Astrocyte (in vitro differentiated cells and primary cell): ENCODE results near the gene SYCE1L. TPM values are rescaled to one million over a fixed set of nuclear protein-coding genes. Genes with fewer than 3 reads are reported as not detected.

ENCODE experiments used
- DNase-seq: peaks from one replicate; pipeline ENCODE4 v3.0.0-alpha.2; 2010; ENCODE audit warnings: low read depth
- FAIRE-seq: peaks from 2 replicates; lab custom pipeline; 2011; peaks lifted over from hg19 to GRCh38; lab: Jason Lieb, UNC
- H2AFZ ChIP-seq: 2 replicates; pipeline ENCODE4 v1.6.0; 2012; ENCODE audit warnings: low read depth, low read length, inconsistent platforms
- H3K27ac ChIP-seq: 2 replicates; pipeline ENCODE4 v1.5.1; 2011; ENCODE audit warnings: low read depth, low read length, inconsistent platforms
- H3K27me3 ChIP-seq: 2 replicates; pipeline ENCODE4 v1.6.0; 2011; ENCODE audit warnings: low read length, inconsistent platforms; ENCODE audit not compliant: insufficient read depth
- H3K36me3 ChIP-seq: 2 replicates; pipeline ENCODE4 v1.5.1; 2011; ENCODE audit warnings: low read length, inconsistent platforms; ENCODE audit not compliant: insufficient read depth
- H3K4me1 ChIP-seq: 2 replicates; pipeline ENCODE4 v1.5.1; 2011; ENCODE audit warnings: low read length, inconsistent platforms; ENCODE audit not compliant: insufficient read depth
- H3K4me2 ChIP-seq: 2 replicates; pipeline ENCODE4 v1.6.0; 2012; ENCODE audit warnings: low read length, inconsistent platforms
- H3K4me3 ChIP-seq: 2 replicates; pipeline ENCODE4 v1.5.1; 2011; ENCODE audit warnings: low read depth, mild to moderate bottlenecking, low read length, inconsistent platforms; ENCODE audit not compliant: insufficient read depth
- H3K79me2 ChIP-seq: 2 replicates; pipeline ENCODE4 v1.6.0; 2012; ENCODE audit warnings: mild to moderate bottlenecking, low read length, inconsistent platforms; ENCODE audit not compliant: insufficient read depth
- H3K9ac ChIP-seq: 2 replicates; pipeline ENCODE4 v1.6.0; 2012; ENCODE audit warnings: mild to moderate bottlenecking, low read length, inconsistent platforms
- H3K9me3 ChIP-seq: 2 replicates; pipeline ENCODE4 v1.5.1; 2012; ENCODE audit warnings: low read depth, mild to moderate bottlenecking, low read length, inconsistent platforms; ENCODE audit not compliant: insufficient read depth
- H4K20me1 ChIP-seq: 2 replicates; pipeline ENCODE4 v1.6.0; 2012; ENCODE audit warnings: low read length, inconsistent platforms; ENCODE audit not compliant: insufficient read depth
- H3K27ac Mint-ChIP-seq: one replicate; pipeline ENCODE4 v1.8.0; 2021; ENCODE audit warnings: mild to moderate bottlenecking, mixed read lengths; ENCODE audit not compliant: unreplicated experiment
- H3K27me3 Mint-ChIP-seq: one replicate; pipeline ENCODE4 v1.8.0; 2021; ENCODE audit warnings: low read depth, mixed read lengths; ENCODE audit not compliant: unreplicated experiment
- H3K36me3 Mint-ChIP-seq: one replicate; pipeline ENCODE4 v1.8.0; 2021; ENCODE audit warnings: low read depth, mixed read lengths; ENCODE audit not compliant: unreplicated experiment
- H3K4me1 Mint-ChIP-seq: one replicate; pipeline ENCODE4 v1.8.0; 2021; ENCODE audit warnings: low read depth, mixed read lengths; ENCODE audit not compliant: unreplicated experiment
- H3K4me3 Mint-ChIP-seq: one replicate; pipeline ENCODE4 v1.8.0; 2021; ENCODE audit warnings: mild to moderate bottlenecking, moderate library complexity, mixed read lengths; ENCODE audit not compliant: unreplicated experiment
- H3K9me3 Mint-ChIP-seq: one replicate; pipeline ENCODE4 v1.8.0; 2021; ENCODE audit warnings: mild to moderate bottlenecking, mixed read lengths; ENCODE audit not compliant: unreplicated experiment
- EZH2 ChIP-seq: IDR thresholded peaks from 2 replicates; pipeline ENCODE4 v1.6.1; 2012; ENCODE audit warnings: mild to moderate bottlenecking, low read length, inconsistent platforms; ENCODE audit not compliant: insufficient read depth
- total RNA-seq: library from RNA; stranded (reverse); gene quantifications from 2 replicates; pipeline ENCODE4 v1.2.1, GENCODE V29; 2021
- TF ChIP-seq, protein P1 (sequence below): IDR thresholded peaks from 2 replicates; pipeline ENCODE4 v1.5.1; 2011; ENCODE audit warnings: low read depth, mild to moderate bottlenecking, inconsistent platforms, low read length, moderate library complexity; ENCODE audit not compliant: insufficient read depth

SYCE1L gene
- total RNA-seq, 1 donor from 2014 or later, result 5.2 TPM

DNA sequence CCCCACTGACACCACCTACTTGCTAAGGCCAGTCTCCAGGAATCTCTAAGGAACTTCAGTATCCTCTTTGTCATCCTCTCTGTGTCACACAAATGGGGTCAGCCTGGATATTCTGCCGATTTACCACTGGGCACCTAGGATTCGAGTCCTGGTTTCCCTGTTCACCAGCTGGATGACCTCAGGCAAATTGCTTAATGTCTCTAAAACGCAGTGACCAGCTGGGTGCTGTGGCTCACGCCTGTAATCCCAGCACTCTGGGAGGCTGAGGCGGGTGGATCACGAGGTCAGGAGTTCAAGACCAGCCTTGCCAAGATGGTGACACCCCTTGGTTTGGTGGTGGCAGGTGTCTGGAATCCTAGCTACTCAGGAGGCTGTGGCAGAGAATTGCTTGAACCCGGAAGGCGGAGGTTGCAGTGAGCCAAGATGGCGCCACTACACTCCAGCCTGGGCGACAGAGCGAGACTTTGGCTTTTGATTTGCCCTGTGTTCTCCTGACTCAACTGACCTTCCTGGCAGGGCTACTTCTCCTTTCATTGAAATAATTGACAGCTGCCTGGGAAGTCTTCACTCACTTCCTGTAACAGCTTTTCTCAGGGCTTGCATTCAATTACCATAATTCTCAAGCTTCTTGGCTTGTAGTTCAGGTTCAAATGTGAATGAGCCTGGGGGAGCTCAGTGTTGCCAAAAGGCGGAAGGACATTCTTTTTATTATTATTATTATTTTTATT is 15.4 kb downstream of the SYCE1L start:
- Mint-ChIP-seq H3K36me3 (no peaks in the 10 kb centered on the region), H3K27me3 (peaks cover 6% of the 10 kb centered on the region), H3K27ac (no peak overlapping the region), H3K4me3 (no peak overlapping the region), H3K9me3 (no peaks in the 10 kb centered on the region), H3K4me1 (peaks cover 7% of the 10 kb centered on the region)
- DNase-seq (no peak), FAIRE-seq (no peak)
- H3K9me3 ChIP-seq, result no peaks in the 10 kb centered on the region
- no peaks in the 10 kb centered on the region for H3K27me3 ChIP-seq
- no peak overlapping the region for H2AFZ ChIP-seq
- no peak overlapping the region for H3K4me2 ChIP-seq
- TF ChIP-seq EZH2, result no peak
- TF ChIP-seq, protein P1, sequence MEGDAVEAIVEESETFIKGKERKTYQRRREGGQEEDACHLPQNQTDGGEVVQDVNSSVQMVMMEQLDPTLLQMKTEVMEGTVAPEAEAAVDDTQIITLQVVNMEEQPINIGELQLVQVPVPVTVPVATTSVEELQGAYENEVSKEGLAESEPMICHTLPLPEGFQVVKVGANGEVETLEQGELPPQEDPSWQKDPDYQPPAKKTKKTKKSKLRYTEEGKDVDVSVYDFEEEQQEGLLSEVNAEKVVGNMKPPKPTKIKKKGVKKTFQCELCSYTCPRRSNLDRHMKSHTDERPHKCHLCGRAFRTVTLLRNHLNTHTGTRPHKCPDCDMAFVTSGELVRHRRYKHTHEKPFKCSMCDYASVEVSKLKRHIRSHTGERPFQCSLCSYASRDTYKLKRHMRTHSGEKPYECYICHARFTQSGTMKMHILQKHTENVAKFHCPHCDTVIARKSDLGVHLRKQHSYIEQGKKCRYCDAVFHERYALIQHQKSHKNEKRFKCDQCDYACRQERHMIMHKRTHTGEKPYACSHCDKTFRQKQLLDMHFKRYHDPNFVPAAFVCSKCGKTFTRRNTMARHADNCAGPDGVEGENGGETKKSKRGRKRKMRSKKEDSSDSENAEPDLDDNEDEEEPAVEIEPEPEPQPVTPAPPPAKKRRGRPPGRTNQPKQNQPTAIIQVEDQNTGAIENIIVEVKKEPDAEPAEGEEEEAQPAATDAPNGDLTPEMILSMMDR, result no peak
- H3K4me3 ChIP-seq, result no peak overlapping the region
- peak overlapping the region; percentile 15 for H3K27ac ChIP-seq
- peaks cover 16% of the 10 kb centered on the region for H3K4me1 ChIP-seq
- no peaks in the 10 kb centered on the region for H3K79me2 ChIP-seq
- H3K9ac ChIP-seq, result no peak overlapping the region
- H3K36me3 ChIP-seq, result no peaks in the 10 kb centered on the region
- no peaks in the 10 kb centered on the region for H4K20me1 ChIP-seq

DNA sequence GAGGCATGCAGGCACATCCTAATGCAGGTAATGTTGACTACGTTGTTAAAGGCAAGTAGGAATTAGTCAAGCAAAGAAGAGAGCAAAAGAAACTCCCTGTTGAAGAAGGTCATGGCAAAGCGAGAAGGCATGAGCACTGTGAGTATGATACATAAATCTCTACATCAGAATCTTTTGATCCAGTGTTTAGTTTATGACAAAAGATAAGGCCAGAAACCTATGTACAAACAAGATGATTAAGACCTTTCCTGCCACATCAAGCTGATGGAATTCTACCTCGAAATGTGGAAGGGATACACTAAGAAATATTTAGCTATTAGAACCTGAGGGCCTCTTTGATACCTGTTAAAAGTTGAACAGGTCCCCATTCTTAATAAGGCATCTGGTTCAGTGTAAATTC is 20.2 kb downstream of the SYCE1L start:
- Mint-ChIP-seq H3K27ac (peak overlapping the region; percentile 5), H3K9me3 (no peaks in the 10 kb centered on the region), H3K4me3 (no peak overlapping the region), H3K4me1 (peaks cover 3% of the 10 kb centered on the region), H3K36me3 (no peaks in the 10 kb centered on the region), H3K27me3 (no peaks in the 10 kb centered on the region)
- Histone ChIP-seq H2AFZ (no peak overlapping the region), H3K9me3 (no peaks in the 10 kb centered on the region), H3K4me2 (no peak overlapping the region), H4K20me1 (no peaks in the 10 kb centered on the region), H3K27me3 (no peaks in the 10 kb centered on the region), H3K4me3 (no peak overlapping the region), H3K27ac (no peak overlapping the region), H3K79me2 (no peaks in the 10 kb centered on the region), H3K36me3 (no peaks in the 10 kb centered on the region), H3K4me1 (peaks cover 3% of the 10 kb centered on the region), H3K9ac (no peak overlapping the region)
- no peak for DNase-seq
- no peak for TF ChIP-seq EZH2
- TF ChIP-seq, protein P1, result no peak
- FAIRE-seq, result no peak

GRCh38 chr16:77220427-77220826 is 21.2 kb downstream of the SYCE1L start:
- H3K36me3 Mint-ChIP-seq, result no peaks in the 10 kb centered on the region
- Histone ChIP-seq H4K20me1 (no peaks in the 10 kb centered on the region), H3K27me3 (no peaks in the 10 kb centered on the region), H3K9ac (no peak overlapping the region), H3K79me2 (no peaks in the 10 kb centered on the region), H3K27ac (no peak overlapping the region), H2AFZ (no peak overlapping the region), H3K9me3 (no peaks in the 10 kb centered on the region), H3K4me1 (no peaks in the 10 kb centered on the region), H3K4me3 (no peak overlapping the region), H3K36me3 (no peaks in the 10 kb centered on the region), H3K4me2 (no peak overlapping the region)
- H3K9me3 Mint-ChIP-seq, result no peaks in the 10 kb centered on the region
- no peak overlapping the region for H3K27ac Mint-ChIP-seq
- TF ChIP-seq EZH2, result no peak
- TF ChIP-seq, protein P1, result no peak
- no peak overlapping the region for H3K4me3 Mint-ChIP-seq
- H3K27me3 Mint-ChIP-seq, result no peaks in the 10 kb centered on the region
- peaks cover 3% of the 10 kb centered on the region for H3K4me1 Mint-ChIP-seq
- no peak for DNase-seq
- FAIRE-seq, result no peak
